Activated naive CD4-positive, alpha-beta T cell treated with anti-CD3 and anti-CD28 coated beads for 36 hours (primary cell): ENCODE results near the gene ST7. TPM values are rescaled to one million over a fixed set of nuclear protein-coding genes. Genes with fewer than 3 reads are reported as not detected.

ENCODE experiments used
- CTCF ChIA-PET: fragments of 350-600 bp; sonication (Branson Sonifier 250); formaldehyde crosslinking; loops from one replicate; lab custom pipeline; 2021; ENCODE audit warnings: antibody characterized with exemption; lab: Charles Lee
- DNase-seq: peaks from one replicate; pipeline ENCODE4 v3.0.0-alpha.2; 2020
- H3K27ac Mint-ChIP-seq: one replicate; pipeline ENCODE4 v1.8.0; 2021; ENCODE audit warnings: mild to moderate bottlenecking, mixed read lengths
- H3K27me3 Mint-ChIP-seq: one replicate; pipeline ENCODE4 v1.8.0; 2021; ENCODE audit warnings: low read depth, mixed read lengths
- H3K36me3 Mint-ChIP-seq: one replicate; pipeline ENCODE4 v1.8.0; 2021; ENCODE audit warnings: low read depth, mixed read lengths
- H3K4me1 Mint-ChIP-seq: one replicate; pipeline ENCODE4 v1.8.0; 2021; ENCODE audit warnings: low read depth, mixed read lengths
- H3K4me3 Mint-ChIP-seq: one replicate; pipeline ENCODE4 v1.8.0; 2021; ENCODE audit warnings: mild to moderate bottlenecking, moderate library complexity, mixed read lengths
- H3K9me3 Mint-ChIP-seq: one replicate; pipeline ENCODE4 v1.8.0; 2021; ENCODE audit warnings: mixed read lengths
- intact Hi-C: fragments of 100-400 bp; cut with micrococcal nuclease; formaldehyde crosslinking; loops from one replicate; pipeline ENCODE4 v1.15.1; 2023
- total RNA-seq, 2 experiments: library from RNA; stranded (reverse); gene quantifications; one replicate each; pipeline ENCODE4 v1.2.3, GENCODE V29; 2021

The ST7 gene
- total RNA-seq, 2 experiments from 2014 or later: 4.1 to 5.2 TPM

GRCh38 chr7:117185124-117185523 lies 231.8 kb downstream of the ST7 start:
- Mint-ChIP-seq H3K27me3 (no peaks in the 10 kb centered on the region), H3K36me3 (peaks cover 6% of the 10 kb centered on the region), H3K4me3 (no peak overlapping the region), H3K27ac (no peak overlapping the region), H3K9me3 (no peaks in the 10 kb centered on the region), H3K4me1 (no peaks in the 10 kb centered on the region)
- intact Hi-C loops: no loop called here
- CTCF ChIA-PET: interaction anchor here (0.6 kb wide), 1 partner anchor 967 kb away, joined by 3 read pairs; no protein-coding TSS in a partner anchor
- no peak for DNase-seq

- H3K27me3 Mint-ChIP-seq: no peaks in the 10 kb centered on the region
- intact Hi-C loops: no loop called here
- H3K36me3 Mint-ChIP-seq: peaks cover 9% of the 10 kb centered on the region
- CTCF ChIA-PET: interaction anchor here (0.5 kb wide), 1 partner anchor 151 kb away, joined by 3 read pairs; no protein-coding TSS in a partner anchor
- DNase-seq: no peak
- no peaks in the 10 kb centered on the region for H3K9me3 Mint-ChIP-seq
- H3K4me1 Mint-ChIP-seq: no peaks in the 10 kb centered on the region
- H3K27ac Mint-ChIP-seq: no peak overlapping the region
- no peak overlapping the region for H3K4me3 Mint-ChIP-seq
Measured at GRCh38 chr7:117186218-117187010, 233.1 kb downstream of the ST7 start.

GRCh38 chr7:117188376-117188775 lies 235.1 kb downstream of the ST7 start:
- CTCF ChIA-PET: no interaction called here
- intact Hi-C loops: no loop called here
- Mint-ChIP-seq H3K9me3 (no peaks in the 10 kb centered on the region), H3K4me1 (no peaks in the 10 kb centered on the region), H3K4me3 (no peak overlapping the region), H3K27me3 (no peaks in the 10 kb centered on the region), H3K36me3 (peaks cover 8% of the 10 kb centered on the region), H3K27ac (no peak overlapping the region)
- DNase-seq: no peak

GRCh38 chr7:117188949-117189592 lies 235.8 kb downstream of the ST7 start:
- no peak overlapping the region for H3K27ac Mint-ChIP-seq
- no peaks in the 10 kb centered on the region for H3K4me1 Mint-ChIP-seq
- no peak overlapping the region for H3K4me3 Mint-ChIP-seq
- H3K36me3 Mint-ChIP-seq: peaks cover 6% of the 10 kb centered on the region
- H3K27me3 Mint-ChIP-seq: no peaks in the 10 kb centered on the region
- no peak for DNase-seq
- CTCF ChIA-PET: no interaction called here
- no peaks in the 10 kb centered on the region for H3K9me3 Mint-ChIP-seq
- intact Hi-C loops: no loop called here

- H3K36me3 Mint-ChIP-seq: peaks cover 6% of the 10 kb centered on the region
- H3K27ac Mint-ChIP-seq: no peak overlapping the region
- intact Hi-C loops: no loop called here
- no peaks in the 10 kb centered on the region for H3K4me1 Mint-ChIP-seq
- no peak overlapping the region for H3K4me3 Mint-ChIP-seq
- no peak for DNase-seq
- CTCF ChIA-PET: no interaction called here
- H3K9me3 Mint-ChIP-seq: no peaks in the 10 kb centered on the region
- no peaks in the 10 kb centered on the region for H3K27me3 Mint-ChIP-seq
Measured at GRCh38 chr7:117190104-117190503, 236.8 kb downstream of the ST7 start.

- Mint-ChIP-seq H3K4me1 (no peaks in the 10 kb centered on the region), H3K27me3 (no peaks in the 10 kb centered on the region), H3K36me3 (peaks cover 6% of the 10 kb centered on the region), H3K4me3 (no peak overlapping the region), H3K9me3 (no peaks in the 10 kb centered on the region), H3K27ac (no peak overlapping the region)
- CTCF ChIA-PET: no interaction called here
- intact Hi-C loops: no loop called here
- DNase-seq: no peak
Measured at GRCh38 chr7:117190746-117191435, 237.6 kb downstream of the ST7 start.

- Mint-ChIP-seq H3K4me1 (no peaks in the 10 kb centered on the region), H3K4me3 (no peak overlapping the region), H3K9me3 (no peaks in the 10 kb centered on the region), H3K36me3 (peaks cover 8% of the 10 kb centered on the region), H3K27me3 (no peaks in the 10 kb centered on the region), H3K27ac (no peak overlapping the region)
- DNase-seq: no peak
- CTCF ChIA-PET: no interaction called here
- intact Hi-C loops: no loop called here
Measured at GRCh38 chr7:117192108-117192507, 238.8 kb downstream of the ST7 start.

GRCh38 chr7:117193564-117193963 lies 240.3 kb downstream of the ST7 start:
- CTCF ChIA-PET: no interaction called here
- intact Hi-C loops: no loop called here
- Mint-ChIP-seq H3K27me3 (no peaks in the 10 kb centered on the region), H3K4me1 (no peaks in the 10 kb centered on the region), H3K4me3 (no peak overlapping the region), H3K27ac (no peak overlapping the region), H3K36me3 (peaks cover 9% of the 10 kb centered on the region), H3K9me3 (no peaks in the 10 kb centered on the region)
- DNase-seq: no peak

GRCh38 chr7:117194445-117194844 lies 241.1 kb downstream of the ST7 start:
- Mint-ChIP-seq H3K4me1 (no peaks in the 10 kb centered on the region), H3K36me3 (peaks cover 9% of the 10 kb centered on the region), H3K27ac (no peak overlapping the region), H3K9me3 (no peaks in the 10 kb centered on the region), H3K4me3 (no peak overlapping the region), H3K27me3 (no peaks in the 10 kb centered on the region)
- intact Hi-C loops: no loop called here
- CTCF ChIA-PET: no interaction called here
- DNase-seq: no peak

GRCh38 chr7:117195361-117196029 lies 242.2 kb downstream of the ST7 start:
- Mint-ChIP-seq H3K27me3 (no peaks in the 10 kb centered on the region), H3K4me1 (no peaks in the 10 kb centered on the region), H3K27ac (no peak overlapping the region), H3K9me3 (no peaks in the 10 kb centered on the region), H3K36me3 (peaks cover 5% of the 10 kb centered on the region), H3K4me3 (no peak overlapping the region)
- DNase-seq: no peak
- intact Hi-C loops: no loop called here
- CTCF ChIA-PET: no interaction called here

GRCh38 chr7:117200132-117200531 lies 246.8 kb downstream of the ST7 start:
- no peak overlapping the region for H3K4me3 Mint-ChIP-seq
- H3K27ac Mint-ChIP-seq: no peak overlapping the region
- no peaks in the 10 kb centered on the region for H3K27me3 Mint-ChIP-seq
- intact Hi-C loops: no loop called here
- H3K36me3 Mint-ChIP-seq: peaks cover 3% of the 10 kb centered on the region
- H3K9me3 Mint-ChIP-seq: no peaks in the 10 kb centered on the region
- no peaks in the 10 kb centered on the region for H3K4me1 Mint-ChIP-seq
- CTCF ChIA-PET: interaction anchor here (1.2 kb wide), 1 partner anchor 13 kb away, joined by 3 read pairs; no protein-coding TSS in a partner anchor
- DNase-seq: no peak

- no peaks in the 10 kb centered on the region for H3K9me3 Mint-ChIP-seq
- H3K4me1 Mint-ChIP-seq: no peaks in the 10 kb centered on the region
- H3K36me3 Mint-ChIP-seq: peaks cover 3% of the 10 kb centered on the region
- H3K27me3 Mint-ChIP-seq: no peaks in the 10 kb centered on the region
- CTCF ChIA-PET: interaction anchor here (1.2 kb wide), 1 partner anchor 12 kb away, joined by 3 read pairs; no protein-coding TSS in a partner anchor
- no peak overlapping the region for H3K4me3 Mint-ChIP-seq
- no peak overlapping the region for H3K27ac Mint-ChIP-seq
- no peak for DNase-seq
- intact Hi-C loops: no loop called here
Measured at GRCh38 chr7:117200786-117201458, 247.6 kb downstream of the ST7 start.
